Endodermal cell (in vitro differentiated cells): Measurements from ENCODE around the gene SYN1. TPM values are rescaled to one million over a fixed set of nuclear protein-coding genes. Genes with fewer than 3 reads are reported as not detected.
A peak's percentile ranks its signal among the peaks of the same experiment; 100 is the strongest.

Experiments used
- DNase-seq: peaks from one replicate; pipeline ENCODE4 v3.0.0-alpha.2; 2017
- H3K27ac ChIP-seq: 2 replicates; pipeline ENCODE4 v1.5.1; 2013; ENCODE audit warnings: mild to moderate bottlenecking, low read depth, low read length, moderate library complexity
- H3K27me3 ChIP-seq: 2 replicates; pipeline ENCODE4 v1.6.1; 2013; ENCODE audit warnings: mild to moderate bottlenecking, low read length, moderate library complexity; ENCODE audit not compliant: insufficient read depth, control insufficient read depth, poor library complexity, severe bottlenecking
- H3K36me3 ChIP-seq: 2 replicates; pipeline ENCODE4 v1.7.0; 2013; ENCODE audit warnings: mild to moderate bottlenecking, low read length, moderate library complexity; ENCODE audit not compliant: control insufficient read depth, insufficient read depth
- H3K4me1 ChIP-seq: one replicate; pipeline ENCODE4 v1.7.0; 2013; ENCODE audit warnings: low read length; ENCODE audit not compliant: control insufficient read depth, insufficient read depth
- H3K4me3 ChIP-seq: 2 replicates; pipeline ENCODE4 v1.5.1; 2013; ENCODE audit warnings: mild to moderate bottlenecking, low read length, moderate library complexity
- H3K9ac ChIP-seq: 2 replicates; pipeline ENCODE4 v1.6.1; 2013; ENCODE audit warnings: mild to moderate bottlenecking, low read length, moderate library complexity; ENCODE audit not compliant: poor library complexity, severe bottlenecking; ENCODE audit errors: extremely low read depth
- H3K9me3 ChIP-seq: 2 replicates; pipeline ENCODE4 v1.6.1; 2013; ENCODE audit warnings: mild to moderate bottlenecking, low read length, moderate library complexity; ENCODE audit not compliant: control insufficient read depth
- H3K27ac Mint-ChIP-seq: 2 replicates; pipeline ENCODE4 v1.8.0; 2020; ENCODE audit warnings: mixed read lengths
- H3K27me3 Mint-ChIP-seq: 2 replicates; pipeline ENCODE4 v1.8.0; 2021; ENCODE audit warnings: mild to moderate bottlenecking, mixed read lengths; ENCODE audit not compliant: insufficient read depth
- H3K36me3 Mint-ChIP-seq: 2 replicates; pipeline ENCODE4 v1.8.0; 2020; ENCODE audit warnings: low read depth, mixed read lengths
- H3K4me1 Mint-ChIP-seq: 2 replicates; pipeline ENCODE4 v1.8.0; 2020; ENCODE audit warnings: mixed read lengths
- H3K4me3 Mint-ChIP-seq: 2 replicates; pipeline ENCODE4 v1.8.0; 2020; ENCODE audit warnings: mild to moderate bottlenecking, moderate library complexity, mixed read lengths
- H3K9me3 Mint-ChIP-seq: 2 replicates; pipeline ENCODE4 v1.8.0; 2020; ENCODE audit warnings: mild to moderate bottlenecking, mixed read lengths
- CTCF ChIP-seq: fragments of 200-600 bp; sonication (generic); conservative IDR thresholded peaks from 2 replicates; pipeline ENCODE4 v1.5.0; 2021; ENCODE audit warnings: antibody characterized with exemption, mild to moderate bottlenecking
- WGBS, 2 experiments: methylation state at CpG; one replicate each; pipeline versions ENCODE4 v1.1.5 to v1.1.7; 2013; ENCODE audit warnings: missing lambda C conversion rate in 2 of 2, mixed read lengths in 1 of 2; ENCODE audit not compliant: insufficient coverage in 1 of 2, insufficient read length in 1 of 2; 5-methylcytosine and 5-hydroxymethylcytosine counted together
- total RNA-seq, 2 donors: library from RNA; stranded (reverse); fragmentation: NEBNext Ultra II Directional in 1 of 2; extraction: Animal tissue kit (Norgen Biotek cat#: 25700) in 1 of 2; gene quantifications; 2 replicates in 1 of 2; 3 replicates in 1 of 2; pipeline ENCODE4 v1.2.1, GENCODE V29; 2021

Gene SYN1
- total RNA-seq, 2 donors from 2014 or later: 4.9 to 5.3 TPM

DNA sequence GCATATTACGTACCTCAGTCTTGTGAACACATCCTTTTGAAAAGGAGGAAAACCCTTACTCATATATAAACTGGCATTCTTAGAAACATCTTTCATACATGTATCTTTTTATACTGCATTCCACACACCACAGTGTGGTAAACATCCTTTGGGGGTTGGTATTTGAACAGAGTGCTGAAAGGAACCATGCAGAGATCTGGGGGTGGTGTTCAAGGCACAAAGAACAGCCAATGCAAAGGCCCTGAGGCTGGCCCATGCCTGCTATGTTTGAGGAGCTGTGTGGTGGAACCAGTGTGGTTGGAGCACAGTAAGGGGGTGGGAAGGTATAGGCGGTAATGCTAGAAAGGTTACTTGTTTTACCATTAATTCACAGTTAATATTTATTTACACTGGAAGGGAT is 28.7 kb upstream of the SYN1 start:
- peaks cover 73% of the 10 kb centered on the region for H3K9me3 Mint-ChIP-seq
- peak overlapping the region; percentile 71 for H3K4me3 Mint-ChIP-seq
- Histone ChIP-seq H3K4me3 (no peak overlapping the region), H3K27me3 (no peaks in the 10 kb centered on the region), H3K9me3 (no peaks in the 10 kb centered on the region), H3K27ac (no peak overlapping the region), H3K36me3 (peaks cover 4% of the 10 kb centered on the region), H3K9ac (no peak overlapping the region), H3K4me1 (no peaks in the 10 kb centered on the region)
- 91% methylated on average over 1 of the region's 2 CpGs; no CpG with 5 or more reads in 1 of the 2 experiments for WGBS, 2 experiments
- no peaks in the 10 kb centered on the region for H3K27me3 Mint-ChIP-seq
- no peak for TF ChIP-seq CTCF
- DNase-seq: no peak
- no peak overlapping the region for H3K27ac Mint-ChIP-seq
- H3K4me1 Mint-ChIP-seq: peaks cover 13% of the 10 kb centered on the region
- peaks cover 18% of the 10 kb centered on the region for H3K36me3 Mint-ChIP-seq

DNA sequence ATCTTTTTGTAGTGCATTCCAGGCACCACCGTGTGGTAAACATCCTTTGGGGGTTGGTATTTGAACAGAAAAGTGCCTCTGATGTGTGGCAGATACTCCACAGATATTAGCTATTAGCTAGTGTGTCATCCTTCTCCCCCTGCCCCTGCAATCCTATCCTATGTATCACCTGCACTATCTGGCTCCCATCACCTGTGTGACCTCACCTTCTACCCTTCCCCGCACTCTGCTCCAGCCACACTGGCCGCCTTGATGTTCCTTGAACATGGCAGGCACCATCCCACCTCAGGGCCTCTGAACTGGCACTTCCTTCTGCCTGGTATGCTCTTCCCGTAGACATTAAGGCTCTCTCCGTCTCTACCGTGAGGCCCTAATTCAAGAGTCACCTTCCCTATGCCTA is 27.0 kb upstream of the SYN1 start:
- no peaks in the 10 kb centered on the region for H3K27me3 ChIP-seq
- no peak for TF ChIP-seq CTCF
- peaks cover 4% of the 10 kb centered on the region for H3K36me3 ChIP-seq
- H3K27ac ChIP-seq: no peak overlapping the region
- H3K4me1 ChIP-seq: no peaks in the 10 kb centered on the region
- Mint-ChIP-seq H3K4me1 (peaks cover 13% of the 10 kb centered on the region), H3K27ac (no peak overlapping the region), H3K4me3 (no peak overlapping the region), H3K9me3 (peaks cover 73% of the 10 kb centered on the region), H3K27me3 (no peaks in the 10 kb centered on the region), H3K36me3 (peaks cover 21% of the 10 kb centered on the region)
- H3K9me3 ChIP-seq: peaks cover under 1% of the 10 kb centered on the region
- no peak overlapping the region for H3K9ac ChIP-seq
- WGBS, 2 experiments: 85 to 90% methylated on average over 3 to 5 of the region's 6 CpGs
- DNase-seq: no peak
- H3K4me3 ChIP-seq: no peak overlapping the region

GRCh38 chrX:47645530-47645929 is 25.9 kb upstream of the SYN1 start:
- no peak for TF ChIP-seq CTCF
- Mint-ChIP-seq H3K27ac (no peak overlapping the region), H3K4me1 (peaks cover 8% of the 10 kb centered on the region), H3K36me3 (peaks cover 27% of the 10 kb centered on the region), H3K9me3 (peaks cover 74% of the 10 kb centered on the region), H3K27me3 (no peaks in the 10 kb centered on the region), H3K4me3 (no peak overlapping the region)
- H3K4me3 ChIP-seq: no peak overlapping the region
- H3K9me3 ChIP-seq: peaks cover 12% of the 10 kb centered on the region
- H3K27ac ChIP-seq: no peak overlapping the region
- no peaks in the 10 kb centered on the region for H3K27me3 ChIP-seq
- no peak for DNase-seq
- peaks cover 15% of the 10 kb centered on the region for H3K36me3 ChIP-seq
- no peaks in the 10 kb centered on the region for H3K4me1 ChIP-seq
- 92 to 100% methylated on average over 2 to 10 of the region's 10 CpGs for WGBS, 2 experiments
- H3K9ac ChIP-seq: no peak overlapping the region
